Adrenal gland (tissue), 5 donors: ENCODE data around the gene SYT15.

Source experiments
- POLR2A ChIP-seq, 2 donors: fragments of 450-650 bp; IDR thresholded peaks; one replicate each; pipeline ENCODE4 v1.6.1; 2017; ENCODE audit warnings: antibody characterized with exemption in 2 of 2, mild to moderate bottlenecking in 2 of 2, moderate library complexity in 1 of 2
- TF ChIP-seq, protein P1 (sequence below), 6 experiments: fragments of 450-650 bp in 4 of 6; fragments of 200-600 bp in 2 of 6; sonication (generic) in 1 of 6; IDR thresholded peaks; 1 replicate in 5 of 6; 2 replicates in 1 of 6; pipeline versions ENCODE4 v1.5.1 to v1.8.0; 2016 to 2021; ENCODE audit warnings: antibody characterized with exemption in 6 of 6, mild to moderate bottlenecking in 2 of 6, moderate library complexity in 1 of 6
- donor health status: DM: no; HTN: no; CAD: no.

GRCh38 chr10:46549171-46550075, 29.5 kb upstream of the SYT15 start:
- TF ChIP-seq, protein P1, sequence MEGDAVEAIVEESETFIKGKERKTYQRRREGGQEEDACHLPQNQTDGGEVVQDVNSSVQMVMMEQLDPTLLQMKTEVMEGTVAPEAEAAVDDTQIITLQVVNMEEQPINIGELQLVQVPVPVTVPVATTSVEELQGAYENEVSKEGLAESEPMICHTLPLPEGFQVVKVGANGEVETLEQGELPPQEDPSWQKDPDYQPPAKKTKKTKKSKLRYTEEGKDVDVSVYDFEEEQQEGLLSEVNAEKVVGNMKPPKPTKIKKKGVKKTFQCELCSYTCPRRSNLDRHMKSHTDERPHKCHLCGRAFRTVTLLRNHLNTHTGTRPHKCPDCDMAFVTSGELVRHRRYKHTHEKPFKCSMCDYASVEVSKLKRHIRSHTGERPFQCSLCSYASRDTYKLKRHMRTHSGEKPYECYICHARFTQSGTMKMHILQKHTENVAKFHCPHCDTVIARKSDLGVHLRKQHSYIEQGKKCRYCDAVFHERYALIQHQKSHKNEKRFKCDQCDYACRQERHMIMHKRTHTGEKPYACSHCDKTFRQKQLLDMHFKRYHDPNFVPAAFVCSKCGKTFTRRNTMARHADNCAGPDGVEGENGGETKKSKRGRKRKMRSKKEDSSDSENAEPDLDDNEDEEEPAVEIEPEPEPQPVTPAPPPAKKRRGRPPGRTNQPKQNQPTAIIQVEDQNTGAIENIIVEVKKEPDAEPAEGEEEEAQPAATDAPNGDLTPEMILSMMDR (IDR thresholded peaks at IDR 0.05), result no peak
- no peak for TF ChIP-seq POLR2A (IDR thresholded peaks at IDR 0.05)
